Ovary (tissue), 9 donors: ENCODE data around the gene NDUFV2. TPM values are rescaled to one million over a fixed set of nuclear protein-coding genes. Genes with fewer than 3 reads are reported as not detected.
"Not testable (repeated sequence)": the region's sequence is repeated elsewhere in the genome, so short reads cannot be mapped to it uniquely, and the experiment has no call there.

Experiments
- DNase-seq, 5 donors: peaks; one replicate each; pipeline ENCODE4 v3.0.0-alpha.2; 2019 to 2020
- H3K27ac ChIP-seq, 2 donors: fragments of 200-600 bp; one replicate each; pipeline versions ENCODE4 v1.5.1 to v1.8.0; 2019 to 2022
- H3K27me3 ChIP-seq: fragments of 200-600 bp; one replicate; pipeline ENCODE4 v1.8.0; 2022
- H3K36me3 ChIP-seq: fragments of 200-600 bp; sonication (generic); one replicate; pipeline ENCODE4 v1.5.1; 2019
- H3K4me1 ChIP-seq: one replicate; pipeline ENCODE4 v1.8.1; 2013; ENCODE audit warnings: mild to moderate bottlenecking, moderate library complexity; ENCODE audit not compliant: insufficient read depth
- H3K4me3 ChIP-seq: fragments of 200-600 bp; sonication (generic); one replicate; pipeline ENCODE4 v1.5.1; 2017
- H3K9me3 ChIP-seq, 2 donors: fragments of 200-600 bp in 1 of 2; sonication (generic) in 1 of 2; one replicate each; pipeline versions ENCODE4 v1.5.1 to v1.8.1; 2013 to 2019; ENCODE audit warnings: mild to moderate bottlenecking in 1 of 2, moderate library complexity in 1 of 2
- CTCF ChIP-seq, 3 donors: fragments of 450-650 bp in 2 of 3; fragments of 200-600 bp in 1 of 3; IDR thresholded peaks; one replicate each; pipeline versions ENCODE4 v1.5.1 to v1.8.0; 2016 to 2022; ENCODE audit warnings: antibody characterized with exemption in 3 of 3, mild to moderate bottlenecking in 1 of 3
- EP300 ChIP-seq: sonication (generic); formaldehyde crosslinking; IDR thresholded peaks from one replicate; pipeline ENCODE4 v1.6.1; 2017; ENCODE audit warnings: antibody characterized with exemption
- POLR2A ChIP-seq: fragments of 450-650 bp; IDR thresholded peaks from one replicate; pipeline ENCODE4 v1.6.1; 2017; ENCODE audit warnings: antibody characterized with exemption, mild to moderate bottlenecking, moderate library complexity
- WGBS, 3 donors: extraction: QIAGEN DNeasy Blood & Tissue Kit in 1 of 3; methylation state at CpG; one replicate each; pipeline versions ENCODE4 v1.1.5 to v1.1.7; 2013 to 2017; 5-methylcytosine and 5-hydroxymethylcytosine counted together
- intact Hi-C, 4 donors: fragments of 100-400 bp; cut with DNase I; formaldehyde crosslinking; loops; one replicate each; pipeline versions ENCODE4 v1.11.0 to v1.15.1; 2022 to 2023
- polyA plus RNA-seq, 2 donors: library from polyadenylated mRNA; stranded (reverse); fragments of 200-250 nt in 1 of 2; fragments of 350-450 nt in 1 of 2; fragmentation: Illumina TruSeq in 1 of 2; extraction: RNeasy Lipid Tissue Mini Kit (QIAGEN cat#74804) in 1 of 2; gene quantifications; one replicate each; pipeline ENCODE4 v1.2.3, GENCODE V29; 2013 to 2014
- total RNA-seq, 7 donors: library from RNA; depleted of rRNA in 2 of 7; stranded (reverse); fragments of >200 nt in 2 of 7; fragmentation: NEBNext Ultra II Directional in 3 of 7; extraction: Animal tissue kit (Norgen Biotek cat#: 25700) in 3 of 7; gene quantifications; one replicate each; pipeline versions ENCODE4 v1.1.0 to v1.2.4, GENCODE V29; 2016 to 2023
- donor health status: DM: no; HTN: no; CAD: no; lungs with moderate emphysema.
- donor health status: DM: no; HTN: no; CAD: no.
- donor health status: Bipolar disorder and iron deficiency.
- donor health status: DM: yes; HTN: yes; CAD: no.
- donor health status: DM: no; HTN: no; CAD: no.
- donor health status: DM: yes; HTN: yes; CAD: no.

NDUFV2 gene
- total and polyA plus RNA-seq, 9 donors = 59.7 to 135 (median 76.6) TPM

GRCh38 chr18:9088252-9088651 is 14.2 kb upstream of the NDUFV2 start:
- no peaks in the 10 kb centered on the region for H3K9me3 ChIP-seq
- 94 to 98% (median 96%) methylated on average over 5 of the region's 5 CpGs for WGBS, 3 donors
- no peaks in the 10 kb centered on the region for H3K36me3 ChIP-seq
- no peaks in the 10 kb centered on the region for H3K27me3 ChIP-seq
- H3K4me3 ChIP-seq = no peak overlapping the region
- TF ChIP-seq CTCF (IDR thresholded peaks at IDR 0.05) (no peak), POLR2A (no peak), EP300 (no peak)
- no peaks in the 10 kb centered on the region for H3K4me1 ChIP-seq
- DNase-seq = no peak
- H3K27ac ChIP-seq = no peak overlapping the region
- intact Hi-C loops = no loop called here

DNA sequence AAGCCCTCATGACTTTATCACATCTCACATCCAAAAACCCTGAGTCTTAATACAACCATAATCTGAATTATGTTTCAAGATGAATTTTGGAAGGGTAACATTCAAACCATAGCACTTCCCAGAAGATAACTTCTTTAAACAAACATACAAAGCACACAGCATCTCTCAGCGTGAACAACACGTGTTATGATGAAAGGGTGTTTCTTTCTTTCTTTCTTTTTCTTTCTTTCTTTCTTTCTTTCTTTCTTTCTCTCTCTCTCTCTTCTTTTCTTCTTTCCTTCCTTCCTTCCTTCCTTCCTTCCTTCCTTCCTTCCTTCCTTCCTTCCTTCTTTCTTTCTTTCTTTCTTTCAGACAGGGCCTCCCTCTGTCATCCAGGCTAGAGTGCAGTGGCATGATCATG is 13.8 kb upstream of the NDUFV2 start:
- intact Hi-C loops = not testable (repeated sequence)

DNA sequence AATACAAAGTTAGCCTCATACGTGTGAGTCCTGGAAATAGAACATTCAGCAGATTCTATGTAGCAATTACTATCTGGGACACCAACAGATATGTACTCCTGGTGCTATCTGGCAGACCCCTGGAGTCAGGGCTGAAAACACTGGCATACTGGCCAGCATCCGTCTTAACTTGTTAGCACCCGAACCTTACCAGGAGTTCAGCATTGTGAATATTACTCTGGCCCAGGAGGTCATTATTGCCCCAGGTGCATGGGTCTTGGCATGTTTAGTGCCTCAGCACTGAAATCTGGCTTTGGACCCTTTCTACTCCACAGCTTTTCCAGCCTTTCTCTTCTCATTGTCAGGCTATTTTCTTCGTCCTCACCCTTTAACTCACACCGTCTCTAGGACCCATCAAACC is 11.9 kb upstream of the NDUFV2 start:
- H3K27me3 ChIP-seq = no peaks in the 10 kb centered on the region
- H3K36me3 ChIP-seq = no peaks in the 10 kb centered on the region
- H3K9me3 ChIP-seq = no peaks in the 10 kb centered on the region
- H3K27ac ChIP-seq = no peak overlapping the region
- H3K4me3 ChIP-seq = no peak overlapping the region
- TF ChIP-seq CTCF (IDR thresholded peaks at IDR 0.05) (no peak), POLR2A (no peak), EP300 (no peak)
- 82 to 88% (median 83%) methylated on average over 5 of the region's 5 CpGs for WGBS, 3 donors
- intact Hi-C loops = no loop called here
- H3K4me1 ChIP-seq = no peaks in the 10 kb centered on the region
- no peak for DNase-seq

More for the DNA sequence above, 13.8 kb upstream of the NDUFV2 start:
- H3K4me1 ChIP-seq, H3K36me3 ChIP-seq, H3K9me3 ChIP-seq, H3K27me3 ChIP-seq, H3K4me3 ChIP-seq, DNase-seq, H3K27ac ChIP-seq: not testable (repeated sequence)
- 92 to 96% (median 93%) methylated on average over 2 of the region's 2 CpGs for WGBS, 3 donors

DNA sequence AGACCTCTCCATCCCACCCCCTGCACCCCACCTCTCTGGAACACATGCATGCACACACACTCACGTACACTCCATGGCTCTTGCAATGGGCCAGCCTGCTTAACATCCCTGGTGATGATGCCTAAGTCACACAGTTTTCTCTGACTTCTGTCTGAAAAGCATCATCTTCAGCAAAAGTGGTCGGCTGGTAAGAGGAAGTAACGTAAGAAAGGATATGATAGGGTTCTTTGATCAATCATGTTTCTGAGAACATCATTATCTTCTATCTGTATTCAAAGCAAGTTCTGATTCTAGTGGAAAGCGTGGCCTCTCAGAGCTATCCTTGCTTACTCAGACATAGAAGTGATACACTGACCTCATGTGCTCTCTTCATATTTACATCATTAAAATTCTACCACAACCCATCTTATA is 11.4 kb upstream of the NDUFV2 start:
- TF ChIP-seq CTCF (IDR thresholded peaks at IDR 0.05) = no peak
- no peak for TF ChIP-seq EP300
- no peak for TF ChIP-seq POLR2A
- Histone ChIP-seq H3K36me3 (no peaks in the 10 kb centered on the region), H3K27ac (no peak overlapping the region), H3K4me1 (no peaks in the 10 kb centered on the region), H3K4me3 (no peak overlapping the region), H3K9me3 (no peaks in the 10 kb centered on the region), H3K27me3 (no peaks in the 10 kb centered on the region)
- WGBS, 3 donors = 86 to 90% (median 87%) methylated on average over 4 of the region's 4 CpGs
- no peak for DNase-seq
- intact Hi-C loops = no loop called here

DNA sequence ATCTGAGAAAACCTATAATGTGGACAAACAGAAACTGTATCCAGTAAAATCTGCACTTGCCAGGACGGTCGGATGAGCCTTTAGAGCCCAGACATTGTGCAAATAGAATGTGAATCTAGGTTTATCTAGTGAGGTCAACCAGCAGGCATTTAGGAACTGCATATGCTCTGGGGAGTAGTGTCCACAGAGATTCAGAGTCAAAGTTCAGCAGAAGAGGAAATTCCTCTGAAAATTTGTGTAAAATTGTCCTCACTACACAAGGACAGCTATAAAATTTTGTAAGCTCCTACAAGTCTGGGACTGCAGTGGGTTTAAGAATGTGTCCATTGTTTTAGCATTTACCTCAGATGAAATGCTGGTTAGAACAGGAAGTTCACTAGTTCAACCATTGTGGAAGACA is 9.8 kb upstream of the NDUFV2 start:
- Histone ChIP-seq H3K4me3 (no peak overlapping the region), H3K27ac (no peak overlapping the region)
- 52 to 64% (median 61%) methylated on average over 2 of the region's 2 CpGs for WGBS, 3 donors

GRCh38 chr18:9093109-9093508 is 9.4 kb upstream of the NDUFV2 start:
- H3K4me3 ChIP-seq, DNase-seq, H3K36me3 ChIP-seq, H3K9me3 ChIP-seq, H3K27ac ChIP-seq, H3K27me3 ChIP-seq, intact Hi-C loops, H3K4me1 ChIP-seq: not testable (repeated sequence)
- 74 to 91% (median 77%) methylated on average over 3 of the region's 3 CpGs for whole genome bisulfite sequencing, 3 donors

More for the DNA sequence above, 9.8 kb upstream of the NDUFV2 start:
- no peaks in the 10 kb centered on the region for H3K4me1 ChIP-seq
- DNase-seq = no peak
- H3K9me3 ChIP-seq = no peaks in the 10 kb centered on the region
- TF ChIP-seq EP300 = no peak
- no peak for TF ChIP-seq POLR2A
- no peak for TF ChIP-seq CTCF (IDR thresholded peaks at IDR 0.05)
- H3K27me3 ChIP-seq = no peaks in the 10 kb centered on the region
- intact Hi-C loops = no loop called here
- H3K36me3 ChIP-seq = no peaks in the 10 kb centered on the region
